Chondrocyte (in vitro differentiated cells): Measurements from ENCODE around the gene VCL. TPM values are rescaled to one million over a fixed set of nuclear protein-coding genes. Genes with fewer than 3 reads are reported as not detected.

ENCODE experiments used
- DNase-seq: peaks from one replicate; pipeline ENCODE4 v3.0.0; 2021; ENCODE audit warnings: mixed read lengths, low spot score
- H3K27ac Mint-ChIP-seq: one replicate; pipeline ENCODE4 v1.8.0; 2021; ENCODE audit warnings: mild to moderate bottlenecking, moderate library complexity, mixed read lengths; ENCODE audit not compliant: unreplicated experiment
- H3K27me3 Mint-ChIP-seq: 2 replicates; pipeline ENCODE4 v1.8.0; 2021; ENCODE audit warnings: low read depth, mixed read lengths
- H3K36me3 Mint-ChIP-seq: 2 replicates; pipeline ENCODE4 v1.8.0; 2021; ENCODE audit warnings: low read depth, mixed read lengths
- H3K4me1 Mint-ChIP-seq: 2 replicates; pipeline ENCODE4 v1.8.0; 2021; ENCODE audit warnings: low read depth, mild to moderate bottlenecking, mixed read lengths
- H3K4me3 Mint-ChIP-seq: one replicate; pipeline ENCODE4 v1.8.0; 2021; ENCODE audit warnings: mild to moderate bottlenecking, moderate library complexity, mixed read lengths; ENCODE audit not compliant: unreplicated experiment
- H3K9me3 Mint-ChIP-seq: 2 replicates; pipeline ENCODE4 v1.8.0; 2021; ENCODE audit warnings: low read depth, mixed read lengths
- total RNA-seq: library from RNA; stranded (reverse); gene quantifications from 3 replicates; pipeline ENCODE4 v1.2.1, GENCODE V29; 2021
- TF ChIP-seq, protein P1 (sequence below): fragments of 200-600 bp; sonication (generic); IDR thresholded peaks from 2 replicates; pipeline ENCODE4 v1.5.0; 2021; ENCODE audit warnings: antibody characterized with exemption, mild to moderate bottlenecking, moderate library complexity

VCL gene
- total RNA-seq, 1 donor from 2014 or later: 498 TPM

DNA sequence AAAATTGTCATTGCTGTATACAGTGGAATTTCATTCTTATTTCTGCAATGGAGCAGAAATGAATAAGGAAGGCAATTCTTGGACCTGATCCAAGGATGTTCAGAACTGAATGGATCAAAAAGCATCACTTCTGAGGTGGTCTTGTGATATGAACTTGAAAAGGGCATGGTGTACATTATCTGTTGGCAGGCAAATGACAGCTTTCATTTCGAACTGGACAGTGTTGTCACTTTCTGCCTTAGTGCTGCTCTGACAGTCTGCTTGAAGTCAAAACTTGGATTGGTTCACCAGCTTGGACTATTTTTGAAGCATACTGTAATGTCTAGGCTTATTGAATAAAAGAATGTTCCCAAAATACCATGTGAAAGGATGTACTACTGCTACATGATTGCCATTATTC, 52.0 kb downstream of the VCL start:
- no peaks in the 10 kb centered on the region for H3K27me3 Mint-ChIP-seq
- DNase-seq: no peak
- peak overlapping the region; percentile 39 for H3K4me3 Mint-ChIP-seq
- TF ChIP-seq, protein P1, sequence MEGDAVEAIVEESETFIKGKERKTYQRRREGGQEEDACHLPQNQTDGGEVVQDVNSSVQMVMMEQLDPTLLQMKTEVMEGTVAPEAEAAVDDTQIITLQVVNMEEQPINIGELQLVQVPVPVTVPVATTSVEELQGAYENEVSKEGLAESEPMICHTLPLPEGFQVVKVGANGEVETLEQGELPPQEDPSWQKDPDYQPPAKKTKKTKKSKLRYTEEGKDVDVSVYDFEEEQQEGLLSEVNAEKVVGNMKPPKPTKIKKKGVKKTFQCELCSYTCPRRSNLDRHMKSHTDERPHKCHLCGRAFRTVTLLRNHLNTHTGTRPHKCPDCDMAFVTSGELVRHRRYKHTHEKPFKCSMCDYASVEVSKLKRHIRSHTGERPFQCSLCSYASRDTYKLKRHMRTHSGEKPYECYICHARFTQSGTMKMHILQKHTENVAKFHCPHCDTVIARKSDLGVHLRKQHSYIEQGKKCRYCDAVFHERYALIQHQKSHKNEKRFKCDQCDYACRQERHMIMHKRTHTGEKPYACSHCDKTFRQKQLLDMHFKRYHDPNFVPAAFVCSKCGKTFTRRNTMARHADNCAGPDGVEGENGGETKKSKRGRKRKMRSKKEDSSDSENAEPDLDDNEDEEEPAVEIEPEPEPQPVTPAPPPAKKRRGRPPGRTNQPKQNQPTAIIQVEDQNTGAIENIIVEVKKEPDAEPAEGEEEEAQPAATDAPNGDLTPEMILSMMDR: no peak
- H3K27ac Mint-ChIP-seq: peak overlapping the region; percentile 96
- peaks cover 8% of the 10 kb centered on the region for H3K36me3 Mint-ChIP-seq
- peaks cover 88% of the 10 kb centered on the region for H3K4me1 Mint-ChIP-seq
- no peaks in the 10 kb centered on the region for H3K9me3 Mint-ChIP-seq

DNA sequence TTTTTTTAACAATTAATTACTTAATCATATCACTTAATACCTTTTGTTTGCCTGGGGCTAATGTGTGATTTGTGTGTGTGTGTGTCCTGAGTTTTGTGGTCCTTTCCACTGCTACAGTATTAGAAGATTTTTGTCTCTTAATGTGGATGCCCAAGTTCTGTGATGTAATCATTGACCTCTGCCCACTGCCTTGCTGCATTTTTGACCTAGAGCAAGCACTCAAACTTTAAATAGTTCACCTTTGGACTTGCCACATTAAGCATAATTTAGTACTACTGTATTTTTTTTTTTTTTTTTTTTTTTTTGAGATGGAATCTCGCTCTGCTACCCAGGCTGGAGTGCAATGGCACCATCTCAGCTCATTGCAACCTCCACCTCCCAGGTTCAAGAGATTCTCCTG, 52.7 kb downstream of the VCL start:
- H3K27ac Mint-ChIP-seq: peak overlapping the region; percentile 96

DNA sequence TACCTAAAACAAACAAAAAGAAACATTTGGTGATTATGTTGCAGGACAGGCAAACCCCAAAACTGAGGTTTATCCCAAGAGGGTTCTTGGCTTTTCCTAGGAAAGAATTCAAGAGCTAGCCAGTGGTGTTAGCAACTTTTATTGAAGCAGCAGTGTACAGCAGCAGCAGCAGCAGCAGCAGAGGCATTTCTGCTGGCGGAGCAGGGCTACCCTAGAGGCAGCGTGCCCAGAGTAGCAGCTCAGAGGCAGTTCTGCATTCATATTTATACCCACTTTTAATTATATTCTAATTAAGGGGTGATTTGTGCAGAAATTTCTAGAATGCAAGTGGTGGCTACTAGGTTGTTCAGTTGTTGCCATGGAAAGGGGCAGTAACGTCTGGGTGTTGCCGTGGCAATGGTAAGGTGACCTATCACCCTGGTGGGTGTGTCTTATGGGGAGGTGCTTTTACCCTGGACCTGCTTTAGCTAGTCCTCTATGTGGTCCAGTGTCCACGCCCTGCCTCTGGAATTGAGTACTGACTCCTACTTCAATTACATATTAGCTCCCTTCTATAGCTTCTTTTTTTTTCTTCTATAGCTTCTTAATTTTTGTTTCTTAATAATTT, 53.9 kb downstream of the VCL start:
- Mint-ChIP-seq H3K4me1 (peaks cover 87% of the 10 kb centered on the region), H3K27ac (peak overlapping the region; percentile 96), H3K9me3 (no peaks in the 10 kb centered on the region), H3K4me3 (no peak overlapping the region), H3K27me3 (no peaks in the 10 kb centered on the region), H3K36me3 (peaks cover 3% of the 10 kb centered on the region)
- TF ChIP-seq, protein P1: no peak
- DNase-seq: no peak

More for the DNA sequence above, 52.7 kb downstream of the VCL start:
- no peak overlapping the region for H3K4me3 Mint-ChIP-seq
- H3K9me3 Mint-ChIP-seq: no peaks in the 10 kb centered on the region
- H3K36me3 Mint-ChIP-seq: peaks cover 6% of the 10 kb centered on the region
- peaks cover 87% of the 10 kb centered on the region for H3K4me1 Mint-ChIP-seq
- TF ChIP-seq, protein P1: no peak
- DNase-seq: no peak
- no peaks in the 10 kb centered on the region for H3K27me3 Mint-ChIP-seq

DNA sequence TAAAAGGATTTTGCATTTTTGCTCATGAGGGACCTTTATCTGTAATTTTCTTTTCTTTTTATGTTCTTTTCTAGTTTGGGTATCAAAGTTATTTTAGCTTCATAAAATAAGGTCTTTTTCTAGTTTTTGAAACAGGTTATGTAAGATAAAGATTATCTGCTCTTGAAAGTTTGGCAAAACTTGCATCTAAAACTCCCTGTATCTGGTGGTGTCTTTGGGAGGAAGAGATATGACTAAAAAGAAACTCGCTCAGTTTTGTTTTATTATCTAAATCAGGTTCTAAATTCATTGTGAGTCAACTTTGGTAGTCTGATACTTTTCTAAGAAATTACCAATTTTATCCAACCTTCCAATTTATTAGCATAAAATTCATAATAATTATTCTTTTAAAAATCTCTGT, 55.1 kb downstream of the VCL start:
- no peak overlapping the region for H3K4me3 Mint-ChIP-seq
- H3K4me1 Mint-ChIP-seq: peaks cover 85% of the 10 kb centered on the region
- H3K27me3 Mint-ChIP-seq: no peaks in the 10 kb centered on the region
- TF ChIP-seq, protein P1: no peak
- no peaks in the 10 kb centered on the region for H3K9me3 Mint-ChIP-seq
- peak overlapping the region; percentile 70 for H3K27ac Mint-ChIP-seq
- no peak for DNase-seq
- peaks cover 3% of the 10 kb centered on the region for H3K36me3 Mint-ChIP-seq

DNA sequence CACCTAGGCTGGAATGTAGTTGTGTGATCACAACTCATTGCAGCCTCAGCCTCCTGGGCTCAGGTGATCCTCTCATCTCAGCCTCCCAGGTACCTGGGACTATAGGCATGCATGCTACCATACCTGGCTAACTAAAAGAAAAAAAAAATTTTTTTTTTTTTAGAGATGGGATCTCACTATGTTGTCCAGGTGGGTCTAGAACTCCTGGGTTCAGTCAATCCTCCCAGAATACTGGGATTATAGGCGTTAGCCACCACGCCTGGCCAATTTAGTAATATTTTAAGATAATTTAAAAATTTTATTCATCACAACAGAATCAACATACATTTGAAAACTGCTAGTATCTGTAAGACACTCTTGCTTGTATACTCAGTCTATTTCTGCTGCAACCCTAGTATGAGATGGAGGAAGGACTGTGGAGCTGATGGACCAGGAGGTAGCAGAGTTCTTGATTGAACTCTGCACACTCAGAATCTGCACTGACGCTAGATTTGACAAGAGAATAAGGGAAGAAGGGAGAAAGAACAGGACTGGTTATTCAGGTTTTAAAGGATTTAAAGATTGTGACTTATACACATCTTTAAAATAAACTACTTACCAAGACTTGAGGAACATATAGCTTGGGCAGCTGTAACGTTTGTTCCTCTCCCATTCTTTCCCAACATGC, 57.6 kb downstream of the VCL start:
- Mint-ChIP-seq H3K27ac (peak overlapping the region; percentile 93), H3K4me1 (peaks cover 80% of the 10 kb centered on the region)

More for the DNA sequence above, 57.6 kb downstream of the VCL start:
- Mint-ChIP-seq H3K9me3 (no peaks in the 10 kb centered on the region), H3K27me3 (no peaks in the 10 kb centered on the region), H3K4me3 (no peak overlapping the region), H3K36me3 (peaks cover 3% of the 10 kb centered on the region)
- TF ChIP-seq, protein P1: no peak
- DNase-seq: no peak
